Gastrocnemius medialis (tissue), 4 donors: Measurements from ENCODE around the gene SLC9A7. TPM values are rescaled to one million over a fixed set of nuclear protein-coding genes. Genes with fewer than 3 reads are reported as not detected.

Source experiments
- ATAC-seq, 2 donors: fragments of 150-250 bp; one replicate each; pipeline ENCODE4 v1.9.1; 2016
- DNase-seq, 2 donors: peaks; one replicate each; pipeline ENCODE4 v3.0.0-alpha.2; 2019
- H3K27ac ChIP-seq, 4 donors: fragments of 200-600 bp; sonication (generic); 1 replicate in 1 of 4; 2 replicates in 3 of 4; pipeline ENCODE4 v1.5.1; 2016 to 2018; ENCODE audit warnings: mild to moderate bottlenecking in 2 of 4, moderate library complexity in 1 of 4
- H3K27me3 ChIP-seq, 3 donors: fragments of 200-600 bp; sonication (generic) in 2 of 3; 1 replicate in 1 of 3; 2 replicates in 2 of 3; pipeline versions ENCODE4 v1.5.1 to v1.6.0; 2016 to 2019; ENCODE audit warnings: mild to moderate bottlenecking in 1 of 3, moderate library complexity in 1 of 3
- H3K36me3 ChIP-seq, 2 donors: fragments of 200-600 bp; sonication (generic) in 1 of 2; one replicate each; pipeline ENCODE4 v1.5.1; 2017 to 2018
- H3K4me1 ChIP-seq, 2 donors: fragments of 200-600 bp; sonication (generic) in 1 of 2; one replicate each; pipeline ENCODE4 v1.5.1; 2016 to 2017; ENCODE audit warnings: mild to moderate bottlenecking in 2 of 2
- H3K4me3 ChIP-seq, 4 donors: fragments of 200-600 bp; sonication (generic) in 3 of 4; 1 replicate in 1 of 4; 2 replicates in 3 of 4; pipeline ENCODE4 v1.5.1; 2016 to 2019; ENCODE audit warnings: mild to moderate bottlenecking in 2 of 4
- H3K9me3 ChIP-seq, 3 donors: fragments of 200-600 bp; sonication (generic) in 2 of 3; 1 replicate in 1 of 3; 2 replicates in 2 of 3; pipeline ENCODE4 v1.5.1; 2016 to 2019
- POLR2A ChIP-seq, 2 donors: fragments of 450-650 bp; IDR thresholded peaks; one replicate each; pipeline ENCODE4 v1.6.1; 2017; ENCODE audit warnings: antibody characterized with exemption in 2 of 2, mild to moderate bottlenecking in 2 of 2, moderate library complexity in 2 of 2
- in situ Hi-C, 4 donors: fragments of 200-750 bp; cut with MboI; loops; one replicate each; pipeline versions ENCODE4 v1.15.0 to v1.8.0; 2017; ENCODE audit warnings: low sequenced_read_pairs in 4 of 4
- intact Hi-C: fragments of 100-400 bp; cut with DNase I; formaldehyde crosslinking; loops from one replicate; pipeline ENCODE4 v1.15.1; 2023; ENCODE audit warnings: low total_unique reads
- total RNA-seq, 4 donors: library from RNA; depleted of rRNA; stranded (reverse); fragments of >200 nt; gene quantifications; one replicate each; pipeline versions ENCODE4 v1.1.0 to v1.2.3, GENCODE V29; 2016
- TF ChIP-seq, protein P1 (sequence below), 5 experiments: fragments of 450-650 bp in 3 of 5; fragments of 200-600 bp in 2 of 5; sonication (generic) in 2 of 5; IDR thresholded peaks in 4 of 5; conservative IDR thresholded peaks in 1 of 5; 1 replicate in 4 of 5; 2 replicates in 1 of 5; pipeline ENCODE4 v1.5.1; 2016 to 2019; ENCODE audit warnings: antibody characterized with exemption in 5 of 5, mild to moderate bottlenecking in 3 of 5, moderate library complexity in 3 of 5

The SLC9A7 gene
- total RNA-seq, 4 donors from 2014 or later: 13.3 to 27.4 (median 20.0) TPM

DNA sequence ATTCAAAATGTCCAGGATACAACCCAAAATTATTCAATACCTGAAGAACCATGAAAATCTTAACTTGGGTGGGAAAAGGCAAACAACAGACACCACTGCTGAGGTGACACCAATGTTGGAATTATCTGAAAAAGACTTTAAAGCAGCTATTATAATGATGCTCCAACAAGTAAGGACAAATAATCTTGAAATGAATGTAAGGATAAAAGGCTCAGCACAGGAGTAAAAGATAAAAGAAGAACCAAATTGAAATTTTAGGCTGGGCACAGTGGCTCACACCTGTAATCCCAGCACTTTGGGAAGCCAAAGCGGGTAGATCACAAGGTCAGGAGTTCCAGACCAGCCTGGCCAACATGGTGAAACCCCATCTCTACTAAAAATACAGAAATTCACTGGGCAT is 4.0 kb upstream of the SLC9A7 start:
- H3K9me3 ChIP-seq: no peaks in the 10 kb centered on the region
- H3K27me3 ChIP-seq: no peaks in the 10 kb centered on the region
- peaks cover 0 to 4% of the 10 kb centered on the region in 2 donors for H3K4me1 ChIP-seq
- no peak for DNase-seq
- no peak for ATAC-seq
- intact Hi-C loops: no loop called here
- TF ChIP-seq, protein P1, sequence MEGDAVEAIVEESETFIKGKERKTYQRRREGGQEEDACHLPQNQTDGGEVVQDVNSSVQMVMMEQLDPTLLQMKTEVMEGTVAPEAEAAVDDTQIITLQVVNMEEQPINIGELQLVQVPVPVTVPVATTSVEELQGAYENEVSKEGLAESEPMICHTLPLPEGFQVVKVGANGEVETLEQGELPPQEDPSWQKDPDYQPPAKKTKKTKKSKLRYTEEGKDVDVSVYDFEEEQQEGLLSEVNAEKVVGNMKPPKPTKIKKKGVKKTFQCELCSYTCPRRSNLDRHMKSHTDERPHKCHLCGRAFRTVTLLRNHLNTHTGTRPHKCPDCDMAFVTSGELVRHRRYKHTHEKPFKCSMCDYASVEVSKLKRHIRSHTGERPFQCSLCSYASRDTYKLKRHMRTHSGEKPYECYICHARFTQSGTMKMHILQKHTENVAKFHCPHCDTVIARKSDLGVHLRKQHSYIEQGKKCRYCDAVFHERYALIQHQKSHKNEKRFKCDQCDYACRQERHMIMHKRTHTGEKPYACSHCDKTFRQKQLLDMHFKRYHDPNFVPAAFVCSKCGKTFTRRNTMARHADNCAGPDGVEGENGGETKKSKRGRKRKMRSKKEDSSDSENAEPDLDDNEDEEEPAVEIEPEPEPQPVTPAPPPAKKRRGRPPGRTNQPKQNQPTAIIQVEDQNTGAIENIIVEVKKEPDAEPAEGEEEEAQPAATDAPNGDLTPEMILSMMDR (IDR thresholded peaks at IDR 0.05 in 4 of 5, conservative IDR thresholded peaks at IDR 0.05 in 1 of 5): no peak
- no peak for TF ChIP-seq POLR2A (IDR thresholded peaks at IDR 0.05)
- no peak overlapping the region for H3K4me3 ChIP-seq
- H3K27ac ChIP-seq: no peak overlapping the region
- no peaks in the 10 kb centered on the region for H3K36me3 ChIP-seq
- in situ Hi-C loops: loop anchor here in 2 of 4 donors (25.0 kb wide), 1 partner anchor 274 kb away; no protein-coding TSS in a partner anchor

DNA sequence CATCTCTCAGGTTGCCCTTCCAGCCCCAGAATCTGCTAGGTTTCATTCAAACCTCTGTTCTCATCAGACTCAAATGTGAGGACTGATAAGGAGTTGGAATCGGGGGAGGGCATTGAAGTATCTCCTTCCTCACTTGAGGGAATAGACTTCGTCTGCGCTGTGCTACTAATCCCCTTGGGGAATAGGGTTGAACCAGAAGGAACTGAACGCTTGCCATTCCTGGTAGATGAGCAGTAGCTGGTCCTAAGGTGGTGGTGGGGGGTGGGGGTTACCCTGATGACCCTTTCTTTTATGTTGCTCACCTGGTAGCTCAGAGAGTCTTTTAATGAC is 692 bp upstream of the SLC9A7 start:
- TF ChIP-seq, protein P1 (IDR thresholded peaks at IDR 0.05 in 4 of 5, conservative IDR thresholded peaks at IDR 0.05 in 1 of 5): no peak
- TF ChIP-seq POLR2A (IDR thresholded peaks at IDR 0.05): no peak
- H3K27me3 ChIP-seq: no peaks in the 10 kb centered on the region
- DNase-seq (no peak), ATAC-seq (no peak)
- H3K4me1 ChIP-seq: peaks cover 0 to 4% of the 10 kb centered on the region in 2 donors
- peak overlapping the region; percentile 40 to 61 (median 54) for H3K4me3 ChIP-seq
- intact Hi-C loops: loop anchor here (1.0 to 5.0 kb wide), 4 partner anchors 37 to 333 kb away; partner anchors contain the start of gene RP2
- no peaks in the 10 kb centered on the region for H3K9me3 ChIP-seq
- in situ Hi-C loops: loop anchor here in 2 of 4 donors (25.0 kb wide), 1 partner anchor 278 kb away; no protein-coding TSS in a partner anchor
- no peaks in the 10 kb centered on the region for H3K36me3 ChIP-seq
- H3K27ac ChIP-seq: peak overlapping the region; percentile 61 to 79 (median 73)

DNA sequence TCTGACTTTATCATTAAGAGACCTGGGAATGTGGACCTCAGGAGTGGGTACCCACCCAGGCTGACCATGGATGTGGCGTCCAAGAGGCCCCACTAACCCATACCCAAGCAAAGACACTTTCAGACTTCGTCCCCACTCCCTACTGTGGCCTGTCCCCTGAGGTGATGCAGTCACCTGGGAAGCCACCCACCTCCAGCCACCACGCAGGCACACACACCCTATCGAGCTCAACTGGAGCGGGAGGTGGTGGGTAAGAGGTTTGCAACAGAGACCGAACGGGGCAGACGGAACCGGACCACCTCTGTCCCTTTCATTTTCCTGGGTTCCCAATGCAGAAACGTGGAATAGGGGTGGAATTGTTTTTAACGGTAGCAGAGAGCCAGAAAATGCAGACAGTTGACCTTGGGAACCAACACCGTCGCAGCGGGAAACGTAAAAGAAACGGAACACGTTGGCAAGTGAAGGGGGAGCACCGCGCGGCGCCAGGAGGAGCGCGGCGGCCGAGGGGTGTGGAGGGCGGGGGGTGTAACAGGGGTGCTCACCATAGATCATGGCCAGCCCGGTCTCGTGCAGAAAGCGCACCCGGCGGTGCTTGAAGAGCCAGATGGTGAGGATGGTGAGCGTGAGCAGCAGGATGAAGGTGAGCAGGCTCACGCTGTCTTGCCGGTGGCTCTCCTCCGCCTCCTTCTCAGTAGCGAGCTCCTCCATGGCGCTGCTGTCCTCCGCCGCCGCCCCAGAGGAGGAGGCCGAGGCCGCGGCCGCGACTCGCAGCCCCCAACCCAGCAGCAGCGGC is 559 bp downstream of the SLC9A7 start:
- ATAC-seq (peak; percentile 57 to 59), DNase-seq (no peak)
- H3K4me1 ChIP-seq: peaks cover 0 to 4% of the 10 kb centered on the region in 2 donors
- H3K27me3 ChIP-seq: no peaks in the 10 kb centered on the region
- TF ChIP-seq POLR2A (IDR thresholded peaks at IDR 0.05): no peak
- TF ChIP-seq, protein P1 (IDR thresholded peaks at IDR 0.05 in 4 of 5, conservative IDR thresholded peaks at IDR 0.05 in 1 of 5): no peak
- intact Hi-C loops: loop anchor here (5.0 kb wide), 1 partner anchor 334 kb away; no protein-coding TSS in a partner anchor
- in situ Hi-C loops: loop anchor here in 2 of 4 donors (25.0 kb wide), 1 partner anchor 279 kb away; no protein-coding TSS in a partner anchor
- peak overlapping the region; percentile 61 to 79 (median 68) for H3K27ac ChIP-seq
- no peaks in the 10 kb centered on the region for H3K9me3 ChIP-seq
- peak overlapping the region; percentile 51 to 61 (median 58) for H3K4me3 ChIP-seq
- no peaks in the 10 kb centered on the region for H3K36me3 ChIP-seq

DNA sequence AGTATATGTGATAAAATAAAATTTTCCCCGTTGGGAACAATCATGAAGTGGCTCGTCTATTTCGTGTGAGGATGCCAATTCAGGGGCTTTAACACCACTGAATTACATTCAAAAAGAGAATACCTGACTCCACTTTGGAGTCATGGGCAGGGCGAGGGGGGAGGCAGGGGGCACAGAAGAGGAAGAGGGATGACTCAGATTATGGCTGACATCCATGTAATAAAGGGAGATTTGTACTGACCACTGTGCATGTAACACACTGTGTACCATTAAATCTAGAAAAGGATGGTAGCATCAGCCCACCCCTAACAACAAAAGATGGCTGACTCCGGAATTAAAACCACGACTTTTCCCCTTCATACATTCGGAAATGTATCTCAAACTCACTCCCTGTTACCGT is 1.3 kb downstream of the SLC9A7 start:
- no peaks in the 10 kb centered on the region for H3K27me3 ChIP-seq
- in situ Hi-C loops: loop anchor here in 2 of 4 donors (25.0 kb wide), 1 partner anchor 280 kb away; no protein-coding TSS in a partner anchor
- DNase-seq: no peak
- H3K27ac ChIP-seq: peak overlapping the region in 3 of 4 donors; percentile 61 to 79 (median 67)
- TF ChIP-seq, protein P1 (IDR thresholded peaks at IDR 0.05 in 4 of 5, conservative IDR thresholded peaks at IDR 0.05 in 1 of 5): no peak
- no peak for TF ChIP-seq POLR2A (IDR thresholded peaks at IDR 0.05)
- intact Hi-C loops: loop anchor here (5.0 kb wide), 1 partner anchor 335 kb away; no protein-coding TSS in a partner anchor
- ATAC-seq: no peak
- H3K4me3 ChIP-seq: peak overlapping the region in 1 of 4 donors; percentile 61
- no peaks in the 10 kb centered on the region for H3K9me3 ChIP-seq
- peaks cover 0 to 4% of the 10 kb centered on the region in 2 donors for H3K4me1 ChIP-seq
- H3K36me3 ChIP-seq: no peaks in the 10 kb centered on the region
